GM21717 (cell line): ENCODE results near the gene PPP1R14C.

ENCODE experiments used
- ATAC-seq: cut with Tn5 transposase; IDR thresholded peaks from one replicate; pipeline ENCODE4 v1.9.1; 2021; ENCODE audit warnings: mild to moderate bottlenecking, moderate library complexity; ENCODE audit not compliant: unreplicated experiment

The PPP1R14C gene

GRCh38 chr6:150289454-150290071, 146.7 kb downstream of the PPP1R14C start:
- ATAC-seq: no peak

GRCh38 chr6:150290429-150290828, 147.6 kb downstream of the PPP1R14C start:
- no peak for ATAC-seq

- ATAC-seq: no peak
Observed at GRCh38 chr6:150291968-150292710, 149.3 kb downstream of the PPP1R14C start.

- no peak for ATAC-seq
Observed at GRCh38 chr6:150293019-150293418, 150.2 kb downstream of the PPP1R14C start.

- no peak for ATAC-seq
Observed at GRCh38 chr6:150293423-150294173, 150.8 kb downstream of the PPP1R14C start.

GRCh38 chr6:150296890-150297289, 154.0 kb downstream of the PPP1R14C start:
- no peak for ATAC-seq

- no peak for ATAC-seq
Observed at GRCh38 chr6:150297327-150298029, 154.6 kb downstream of the PPP1R14C start.

GRCh38 chr6:150298030-150298380, 155.2 kb downstream of the PPP1R14C start:
- ATAC-seq: no peak

- no peak for ATAC-seq
Observed at GRCh38 chr6:150298676-150299075, 155.8 kb downstream of the PPP1R14C start.
